Neuronal stem cell (in vitro differentiated cells): ENCODE measurements around the gene TACC2.

ENCODE experiments used
- DNase-seq: peaks from one replicate; pipeline ENCODE4 v3.0.0-alpha.2; 2013; ENCODE audit warnings: low spot score
- H2AFZ ChIP-seq: one replicate; pipeline ENCODE4 v1.6.1; 2013; ENCODE audit warnings: mild to moderate bottlenecking, low read length, inconsistent platforms
- H2AK5ac ChIP-seq: 2 replicates; pipeline ENCODE4 v1.6.1; 2013; ENCODE audit warnings: low read depth, mild to moderate bottlenecking, inconsistent platforms, low read length, moderate library complexity, mixed read lengths
- H2BK120ac ChIP-seq: 2 replicates; pipeline ENCODE4 v1.6.1; 2013; ENCODE audit warnings: low read depth, mild to moderate bottlenecking, inconsistent platforms, low read length, moderate library complexity, mixed read lengths
- H2BK12ac ChIP-seq: one replicate; pipeline ENCODE4 v1.6.1; 2013; ENCODE audit warnings: low read length, inconsistent platforms
- H2BK15ac ChIP-seq: 2 replicates; pipeline ENCODE4 v1.6.1; 2013; ENCODE audit warnings: mild to moderate bottlenecking, low read length, inconsistent platforms, mixed read lengths
- H2BK5ac ChIP-seq: one replicate; pipeline ENCODE4 v1.6.1; 2013; ENCODE audit warnings: inconsistent platforms, mild to moderate bottlenecking, low read length, moderate library complexity
- H3K14ac ChIP-seq: one replicate; pipeline ENCODE4 v1.6.1; 2013; ENCODE audit warnings: low read length, inconsistent platforms
- H3K18ac ChIP-seq: 2 replicates; pipeline ENCODE4 v1.6.1; 2013; ENCODE audit warnings: low read length, inconsistent platforms
- H3K23ac ChIP-seq: 2 replicates; pipeline ENCODE4 v1.6.1; 2013; ENCODE audit warnings: low read depth, mild to moderate bottlenecking, mixed read lengths, low read length, inconsistent platforms; ENCODE audit not compliant: poor library complexity
- H3K27ac ChIP-seq: replicated peaks from 3 replicates; pipeline ENCODE4 v1.5.1; 2013; ENCODE audit warnings: low read length, inconsistent platforms
- H3K27me3 ChIP-seq, 3 experiments: 2 replicates each; pipeline ENCODE4 v1.6.1; 2013; ENCODE audit warnings: low read length in 3 of 3, mild to moderate bottlenecking in 2 of 3, inconsistent platforms in 1 of 3, low read depth in 1 of 3, mixed read lengths in 1 of 3, moderate library complexity in 1 of 3; ENCODE audit not compliant: control insufficient read depth in 3 of 3, insufficient read depth in 3 of 3
- H3K36me3 ChIP-seq, 2 donors: replicated peaks in 1 of 2; 2 replicates each; pipeline ENCODE4 v1.6.1; 2013; ENCODE audit warnings: low read length in 2 of 2; ENCODE audit not compliant: control insufficient read depth in 2 of 2, insufficient read depth in 2 of 2
- H3K4ac ChIP-seq: 2 replicates; pipeline ENCODE4 v1.6.1; 2013; ENCODE audit warnings: inconsistent platforms, mild to moderate bottlenecking, low read length, moderate library complexity
- H3K4me1 ChIP-seq, 2 donors: 1 replicate in 1 of 2; 2 replicates in 1 of 2; pipeline ENCODE4 v1.6.1; 2013; ENCODE audit warnings: low read length in 2 of 2, low read depth in 1 of 2; ENCODE audit not compliant: control insufficient read depth in 2 of 2, insufficient read depth in 1 of 2
- H3K4me2 ChIP-seq: one replicate; pipeline ENCODE4 v1.6.1; 2013; ENCODE audit warnings: mild to moderate bottlenecking, low read length, inconsistent platforms; ENCODE audit not compliant: insufficient read depth, poor library complexity, severe bottlenecking
- H3K4me3 ChIP-seq, 2 donors: 2 replicates each; pipeline ENCODE4 v1.5.1; 2013; ENCODE audit warnings: low read length in 2 of 2, mild to moderate bottlenecking in 2 of 2, inconsistent platforms in 1 of 2, moderate library complexity in 1 of 2
- H3K79me1 ChIP-seq: one replicate; pipeline ENCODE4 v1.6.1; 2013; ENCODE audit warnings: low read depth, mild to moderate bottlenecking, inconsistent platforms, low read length, moderate library complexity
- H3K9ac ChIP-seq: one replicate; pipeline ENCODE4 v1.6.1; 2013; ENCODE audit warnings: mild to moderate bottlenecking, low read depth, low read length, inconsistent platforms; ENCODE audit not compliant: poor library complexity
- H3K9me3 ChIP-seq, 2 donors: replicated peaks in 1 of 2; 2 replicates each; pipeline versions ENCODE3 to v1.6.1; 2013; ENCODE audit warnings: low read length in 2 of 2, mild to moderate bottlenecking in 2 of 2, inconsistent platforms in 1 of 2, low read depth in 1 of 2, mixed read lengths in 1 of 2, moderate library complexity in 1 of 2; ENCODE audit not compliant: control insufficient read depth in 2 of 2, insufficient read depth in 1 of 2
- H4K8ac ChIP-seq: one replicate; pipeline ENCODE4 v1.6.1; 2013; ENCODE audit warnings: low read depth, mild to moderate bottlenecking, inconsistent platforms, low read length, moderate library complexity
- H4K91ac ChIP-seq: one replicate; pipeline ENCODE4 v1.6.1; 2013; ENCODE audit warnings: low read length, low read depth, mild to moderate bottlenecking, inconsistent platforms; ENCODE audit not compliant: poor library complexity
- WGBS, 2 donors: extraction: QIAGEN DNeasy Blood & Tissue Kit; methylation state at CpG; one replicate each; pipeline ENCODE4 v1.1.7; 2013; ENCODE audit warnings: missing lambda C conversion rate in 2 of 2, mixed read lengths in 1 of 2; ENCODE audit not compliant: insufficient read length in 2 of 2, insufficient replicate concordance in 1 of 2; ENCODE audit errors: extremely low coverage in 2 of 2; 5-methylcytosine and 5-hydroxymethylcytosine counted together

The TACC2 gene

DNA sequence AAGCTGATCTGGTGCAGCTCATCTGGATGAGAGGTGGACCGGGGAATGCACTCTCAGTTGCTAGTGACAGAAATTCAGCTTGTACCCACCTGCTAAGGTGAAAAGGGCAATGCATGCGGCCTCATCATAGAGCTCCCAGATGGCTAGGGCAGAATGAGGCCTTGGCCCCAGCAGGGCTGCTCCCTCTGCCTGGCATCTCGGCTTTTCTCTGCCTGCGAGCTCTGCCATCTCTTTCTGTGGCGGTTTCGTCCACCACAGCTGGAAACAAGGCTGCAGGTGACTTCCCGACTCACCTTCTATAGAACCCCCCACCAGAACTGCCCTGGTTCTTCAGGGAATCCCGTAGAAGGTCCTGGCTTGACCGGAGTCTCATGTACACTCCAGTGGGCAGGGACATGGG lies 60.1 kb downstream of the TACC2 start:
- no peaks in the 10 kb centered on the region for H3K27me3 ChIP-seq
- H3K27ac ChIP-seq = no peak overlapping the region
- no peak overlapping the region for H2BK15ac ChIP-seq
- H3K9me3 ChIP-seq = peaks cover 0 to 2% of the 10 kb centered on the region in 2 donors
- no peak overlapping the region for H3K14ac ChIP-seq
- no peak overlapping the region for H3K4ac ChIP-seq
- H2AFZ ChIP-seq = no peak overlapping the region
- no peak overlapping the region for H2BK12ac ChIP-seq
- no peak overlapping the region for H2BK120ac ChIP-seq
- H3K18ac ChIP-seq = no peak overlapping the region
- no peak overlapping the region for H3K23ac ChIP-seq
- no peak overlapping the region for H3K9ac ChIP-seq
- no peak overlapping the region for H2BK5ac ChIP-seq
- DNase-seq = no peak
- peak overlapping the region; percentile 6 for H2AK5ac ChIP-seq
- no peak overlapping the region for H3K4me3 ChIP-seq
- H3K4me2 ChIP-seq = no peak overlapping the region
- H3K36me3 ChIP-seq = no peaks in the 10 kb centered on the region
- no peak overlapping the region for H4K91ac ChIP-seq
- H4K8ac ChIP-seq = no peak overlapping the region
- H3K79me1 ChIP-seq = no peaks in the 10 kb centered on the region
- WGBS, 2 donors = no CpG with 5 or more reads among the region's 9 CpGs
- peaks cover 10 to 18% of the 10 kb centered on the region in 2 donors for H3K4me1 ChIP-seq

DNA sequence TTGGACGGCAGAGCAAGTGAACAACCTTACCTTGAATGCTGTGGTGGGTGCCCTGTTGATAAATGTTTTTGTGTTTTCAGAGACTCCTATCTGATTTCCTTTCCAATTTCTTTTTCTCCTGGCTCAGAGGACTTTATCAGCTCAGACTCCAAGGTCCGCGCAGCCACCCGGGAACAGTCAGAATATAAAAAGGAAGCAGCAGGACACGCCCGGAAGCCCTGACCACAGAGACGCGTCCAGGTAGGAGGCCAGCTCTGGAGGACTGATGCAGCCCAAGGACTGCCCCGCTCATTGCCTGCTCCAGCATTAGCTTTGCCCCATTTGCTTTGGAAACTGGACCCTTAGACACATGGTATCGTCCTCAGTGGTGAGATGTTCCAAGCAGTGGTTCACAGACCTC lies 61.3 kb downstream of the TACC2 start:
- no peak overlapping the region for H3K4me2 ChIP-seq
- H2BK5ac ChIP-seq = no peak overlapping the region
- no peak overlapping the region for H3K9ac ChIP-seq
- H3K4me1 ChIP-seq = peaks cover 5 to 8% of the 10 kb centered on the region in 2 donors
- H3K23ac ChIP-seq = peak overlapping the region; percentile 14
- no peaks in the 10 kb centered on the region for H3K27me3 ChIP-seq
- H4K91ac ChIP-seq = no peak overlapping the region
- H3K4ac ChIP-seq = no peak overlapping the region
- H4K8ac ChIP-seq = no peak overlapping the region
- no peak overlapping the region for H2AK5ac ChIP-seq
- H3K18ac ChIP-seq = no peak overlapping the region
- H3K79me1 ChIP-seq = no peaks in the 10 kb centered on the region
- no peak overlapping the region for H2BK120ac ChIP-seq
- no CpG with 5 or more reads among the region's 10 CpGs for WGBS, 2 donors
- H2AFZ ChIP-seq = no peak overlapping the region
- no peak overlapping the region for H3K4me3 ChIP-seq
- no peak for DNase-seq
- no peak overlapping the region for H2BK15ac ChIP-seq
- H3K14ac ChIP-seq = peak overlapping the region; percentile 27
- H3K36me3 ChIP-seq = no peaks in the 10 kb centered on the region
- H2BK12ac ChIP-seq = no peak overlapping the region
- peaks cover 0 to 6% of the 10 kb centered on the region in 2 donors for H3K9me3 ChIP-seq
- no peak overlapping the region for H3K27ac ChIP-seq

DNA sequence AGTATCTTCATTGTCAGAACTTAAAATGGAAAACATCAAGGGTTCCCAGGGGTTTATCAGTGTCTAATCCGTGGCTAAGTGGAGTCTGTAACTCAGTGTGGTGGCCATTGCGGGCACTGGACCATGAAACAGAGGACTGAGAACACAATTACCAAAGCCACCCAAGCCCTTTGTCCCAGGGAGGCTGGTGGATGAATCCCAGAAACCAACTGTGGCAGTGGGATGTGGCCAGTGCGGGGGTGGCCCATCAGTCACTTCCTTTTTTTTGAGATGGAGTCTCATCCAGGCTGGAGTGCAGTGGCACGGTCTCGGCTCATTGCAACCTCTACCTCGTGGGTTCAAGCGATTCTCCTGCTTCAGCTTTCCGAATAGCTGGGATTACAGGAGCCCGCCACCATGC lies 61.8 kb downstream of the TACC2 start:
- H3K14ac ChIP-seq = no peak overlapping the region
- H3K4me1 ChIP-seq = peaks cover 5 to 8% of the 10 kb centered on the region in 2 donors
- H2AK5ac ChIP-seq = no peak overlapping the region
- no peak overlapping the region for H3K23ac ChIP-seq
- no peak overlapping the region for H3K4ac ChIP-seq
- no peak overlapping the region for H4K8ac ChIP-seq
- H3K18ac ChIP-seq = no peak overlapping the region
- no peaks in the 10 kb centered on the region for H3K27me3 ChIP-seq
- H4K91ac ChIP-seq = no peak overlapping the region
- H3K36me3 ChIP-seq = no peaks in the 10 kb centered on the region
- no peak overlapping the region for H3K27ac ChIP-seq
- no peak for DNase-seq
- no peaks in the 10 kb centered on the region for H3K79me1 ChIP-seq
- no peak overlapping the region for H3K4me3 ChIP-seq
- H2BK5ac ChIP-seq = no peak overlapping the region
- H2AFZ ChIP-seq = no peak overlapping the region
- H2BK15ac ChIP-seq = no peak overlapping the region
- no peak overlapping the region for H2BK12ac ChIP-seq
- no peak overlapping the region for H2BK120ac ChIP-seq
- H3K9me3 ChIP-seq = peaks cover 0 to 6% of the 10 kb centered on the region in 2 donors
- WGBS, 2 donors = no CpG with 5 or more reads among the region's 9 CpGs
- no peak overlapping the region for H3K9ac ChIP-seq
- no peak overlapping the region for H3K4me2 ChIP-seq

DNA sequence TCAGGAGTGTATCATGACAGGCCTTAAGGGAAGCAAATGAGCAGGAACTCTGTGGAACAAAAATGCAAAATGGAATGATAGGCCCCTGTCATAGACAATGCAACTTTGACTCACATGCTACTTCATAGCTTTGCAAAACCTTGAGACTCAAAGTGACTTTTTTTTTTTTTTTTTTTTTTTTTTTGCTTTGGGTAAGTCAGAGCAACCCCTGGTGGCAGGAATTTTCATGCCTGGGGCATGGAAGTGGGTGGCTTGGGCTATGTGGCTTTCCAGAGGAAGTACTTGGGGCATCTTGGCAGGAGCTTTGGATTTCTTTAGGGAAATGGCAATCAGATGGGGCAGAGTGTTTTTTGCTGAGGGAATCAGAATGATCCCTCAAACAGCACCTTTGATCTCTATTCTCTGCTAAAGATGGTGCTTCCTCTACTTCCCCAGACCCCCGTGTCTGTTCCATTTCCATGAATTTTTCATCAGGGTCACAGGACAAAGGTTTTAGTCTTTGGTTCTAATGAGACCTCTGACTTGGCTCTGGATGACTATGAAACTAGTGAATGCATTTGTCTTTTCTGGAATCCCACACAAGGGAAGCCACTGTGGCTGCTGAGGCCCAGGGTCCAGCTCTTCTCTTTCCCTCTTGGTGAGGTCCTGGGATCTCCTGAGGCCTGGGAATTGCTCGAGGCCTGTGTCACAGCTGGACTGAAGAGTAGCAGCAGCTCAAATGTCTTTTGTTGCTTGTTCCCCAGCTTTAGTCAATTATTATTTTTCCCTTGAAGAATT lies 62.8 kb downstream of the TACC2 start:
- Histone ChIP-seq H3K9me3 (peaks cover 0 to 6% of the 10 kb centered on the region in 2 donors), H2AK5ac (no peak overlapping the region), H2BK15ac (no peak overlapping the region), H2BK12ac (no peak overlapping the region), H2BK120ac (no peak overlapping the region), H3K27ac (no peak overlapping the region), H3K4me1 (peaks cover 5 to 8% of the 10 kb centered on the region in 2 donors), H3K27me3 (no peaks in the 10 kb centered on the region), H3K36me3 (no peaks in the 10 kb centered on the region), H2BK5ac (no peak overlapping the region), H3K23ac (no peak overlapping the region), H3K4ac (no peak overlapping the region), H3K4me2 (no peak overlapping the region), H3K79me1 (no peaks in the 10 kb centered on the region), H3K14ac (no peak overlapping the region), H4K8ac (no peak overlapping the region), H3K18ac (no peak overlapping the region), H2AFZ (peak overlapping the region; percentile 72), H3K9ac (no peak overlapping the region), H4K91ac (no peak overlapping the region), H3K4me3 (no peak overlapping the region)
- DNase-seq = peak; percentile 23
- no CpG with 5 or more reads among the region's 2 CpGs for WGBS, 2 donors
